ENCODE measurements around the gene KRTAP20-1.

The KRTAP20-1 gene

DNA sequence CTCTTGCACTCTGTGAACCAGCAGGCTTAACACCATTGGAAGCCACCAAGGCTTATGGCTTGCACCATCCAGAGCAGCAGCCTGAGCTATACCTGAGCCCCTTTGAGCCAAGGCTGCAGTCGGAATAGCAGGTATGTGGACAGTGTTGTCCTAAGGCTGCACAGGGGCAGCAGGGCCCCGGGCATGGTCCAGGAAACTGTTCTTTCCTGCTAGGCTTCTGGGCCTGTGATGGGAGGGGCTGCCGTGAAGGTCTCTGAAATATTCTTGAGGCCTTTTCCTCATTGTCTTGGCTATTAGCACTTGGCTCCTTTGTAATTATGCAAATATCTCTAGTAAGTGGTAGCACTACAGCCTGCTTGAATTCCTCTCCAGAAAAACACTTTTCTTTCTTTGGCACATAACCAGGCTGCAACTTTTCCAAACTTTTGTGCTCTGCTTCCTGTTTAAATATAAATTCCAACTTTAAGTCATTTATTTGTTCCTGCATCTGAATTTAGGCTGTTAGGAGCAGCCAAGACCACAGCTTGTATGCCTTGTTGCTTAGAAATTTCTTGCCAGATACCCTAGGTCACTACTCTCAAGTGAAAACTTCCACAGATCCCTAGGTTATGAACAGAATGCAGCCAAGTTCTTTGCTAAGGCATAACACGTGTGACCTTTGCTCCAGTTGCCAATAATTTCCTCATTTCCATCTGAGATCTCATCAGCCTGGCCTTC, 9.4 kb downstream of the KRTAP20-1 start:
- no peaks in the 10 kb centered on the region for H3K9me3 ChIP-seq (ENCODE audit: low read depth, low read length)
- TF ChIP-seq FOXP2 (optimal IDR thresholded peaks at IDR 0.05; ENCODE audit: control extremely low read depth, extremely low read length, insufficient read depth) (no peak), EZH2 (IDR thresholded peaks at IDR 0.05) (no peak), POLR2AphosphoS5 (IDR thresholded peaks at IDR 0.05; ENCODE audit: borderline replicate concordance, low read depth, low read length) (no peak)
- no peak overlapping the region for H3K27ac ChIP-seq
- H3K9ac ChIP-seq (ENCODE audit: insufficient read length), result no peak overlapping the region
- H3K4me3 ChIP-seq, result no peak overlapping the region
- no peaks in the 10 kb centered on the region for H3K36me3 ChIP-seq (ENCODE audit: insufficient read depth, low read length)
- no peak for DNase-seq (ENCODE audit: low read depth, low spot score)

- no peaks in the 10 kb centered on the region for H3K9me3 ChIP-seq (ENCODE audit: low read depth, low read length)
- DNase-seq (ENCODE audit: low read depth, low spot score), result no peak
- H3K27ac ChIP-seq, result no peak overlapping the region
- no peak overlapping the region for H3K4me3 ChIP-seq
- TF ChIP-seq FOXP2 (optimal IDR thresholded peaks at IDR 0.05; ENCODE audit: control extremely low read depth, extremely low read length, insufficient read depth) (no peak), POLR2AphosphoS5 (IDR thresholded peaks at IDR 0.05; ENCODE audit: borderline replicate concordance, low read depth, low read length) (no peak), EZH2 (IDR thresholded peaks at IDR 0.05) (no peak)
- no peak overlapping the region for H3K9ac ChIP-seq (ENCODE audit: insufficient read length)
- H3K36me3 ChIP-seq (ENCODE audit: insufficient read depth, low read length), result no peaks in the 10 kb centered on the region
Observed at GRCh38 chr21:30628109-30628508, 11.9 kb downstream of the KRTAP20-1 start.

DNA sequence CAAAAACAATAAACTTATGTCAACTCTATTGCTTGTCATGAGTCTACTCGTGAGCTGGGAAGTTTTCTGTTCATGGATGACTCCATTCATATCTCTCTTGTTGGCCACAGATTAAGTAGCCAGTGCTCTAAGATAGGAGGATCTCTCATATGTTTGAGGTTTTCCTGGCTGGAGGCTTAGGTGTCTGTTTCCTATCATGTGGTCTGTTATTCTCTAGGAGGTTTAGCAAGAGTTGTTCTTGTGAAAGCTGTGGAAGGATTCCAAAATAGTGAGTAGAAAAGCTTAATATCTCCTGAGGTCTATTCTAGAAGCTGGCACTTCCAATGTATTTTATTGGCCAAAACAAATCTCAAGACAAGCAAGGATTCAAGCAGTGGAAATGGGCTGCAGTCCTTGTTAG, 13.0 kb downstream of the KRTAP20-1 start:
- no peak overlapping the region for H3K4me3 ChIP-seq
- TF ChIP-seq POLR2AphosphoS5 (IDR thresholded peaks at IDR 0.05; ENCODE audit: borderline replicate concordance, low read depth, low read length) (no peak), EZH2 (IDR thresholded peaks at IDR 0.05) (no peak), FOXP2 (optimal IDR thresholded peaks at IDR 0.05; ENCODE audit: control extremely low read depth, extremely low read length, insufficient read depth) (no peak)
- H3K9ac ChIP-seq (ENCODE audit: insufficient read length), result no peak overlapping the region
- no peak for DNase-seq (ENCODE audit: low read depth, low spot score)
- H3K27ac ChIP-seq, result no peak overlapping the region
- no peaks in the 10 kb centered on the region for H3K9me3 ChIP-seq (ENCODE audit: low read depth, low read length)
- no peaks in the 10 kb centered on the region for H3K36me3 ChIP-seq (ENCODE audit: insufficient read depth, low read length)

DNA sequence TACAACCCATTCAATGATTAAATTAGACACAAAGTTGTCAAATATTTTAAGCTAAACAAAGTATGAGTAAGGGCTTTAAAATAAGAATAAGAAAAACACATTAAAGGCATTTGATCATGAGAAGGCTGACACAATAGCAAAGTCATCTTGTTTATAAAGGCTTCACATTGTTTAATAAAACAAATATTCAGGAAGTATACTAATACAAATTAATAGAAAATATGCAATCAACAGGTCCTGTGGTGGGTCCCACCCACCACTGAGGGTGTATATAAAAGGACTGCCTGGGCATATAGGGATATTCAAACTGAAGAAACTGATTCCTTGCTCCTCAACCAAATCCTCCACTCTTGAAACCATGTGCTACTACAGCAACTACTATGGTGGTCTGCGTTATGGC, 18.7 kb downstream of the KRTAP20-1 start, which contains the start of gene KRTAP20-2:
Gene KRTAP20-2, plus strand, starts transcription at position 301 of the 400 bp plus-strand sequence. Its CDS starts 58 bp downstream, at position 359.
- H3K27ac ChIP-seq, result no peak within 1 kb of the TSS
- H3K9me3 ChIP-seq (ENCODE audit: low read depth, low read length), result no peaks in the 10 kb centered on the region
- TF ChIP-seq POLR2AphosphoS5 (IDR thresholded peaks at IDR 0.05; ENCODE audit: borderline replicate concordance, low read depth, low read length) (no peak), FOXP2 (optimal IDR thresholded peaks at IDR 0.05; ENCODE audit: control extremely low read depth, extremely low read length, insufficient read depth) (no peak), EZH2 (IDR thresholded peaks at IDR 0.05) (no peak)
- no peaks in the 10 kb centered on the region for H3K36me3 ChIP-seq (ENCODE audit: insufficient read depth, low read length)
- H3K9ac ChIP-seq (ENCODE audit: insufficient read length), result no peak within 1 kb of the TSS
- DNase-seq (ENCODE audit: low read depth, low spot score), result no peak
- no peak within 1 kb of the TSS for H3K4me3 ChIP-seq

DNA sequence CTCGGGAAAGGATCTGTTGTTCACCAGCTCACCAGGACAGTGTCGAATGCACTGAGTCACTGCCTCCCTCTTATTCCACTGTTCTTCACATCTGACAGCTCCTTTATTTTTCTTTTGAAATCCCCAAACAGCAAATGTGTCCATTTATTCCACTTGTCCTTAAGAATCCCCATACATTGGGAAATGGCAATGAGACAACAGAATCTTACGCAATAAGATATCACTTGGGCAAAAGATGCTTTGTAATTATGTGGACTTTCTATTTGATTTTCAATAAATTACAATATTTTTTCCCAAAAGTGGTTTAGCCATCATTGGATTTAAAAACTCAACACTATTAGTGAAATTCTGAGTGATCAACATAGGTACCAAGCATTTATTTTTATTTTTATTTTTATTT, 22.5 kb downstream of the KRTAP20-1 start:
- Histone ChIP-seq H3K4me3 (no peak overlapping the region), H3K36me3 (ENCODE audit: insufficient read depth, low read length) (no peaks in the 10 kb centered on the region), H3K9ac (ENCODE audit: insufficient read length) (no peak overlapping the region), H3K9me3 (ENCODE audit: low read depth, low read length) (no peaks in the 10 kb centered on the region), H3K27ac (no peak overlapping the region)
- no peak for DNase-seq (ENCODE audit: low read depth, low spot score)
- TF ChIP-seq POLR2AphosphoS5 (IDR thresholded peaks at IDR 0.05; ENCODE audit: borderline replicate concordance, low read depth, low read length), result no peak
- no peak for TF ChIP-seq EZH2 (IDR thresholded peaks at IDR 0.05)
- TF ChIP-seq FOXP2 (optimal IDR thresholded peaks at IDR 0.05; ENCODE audit: control extremely low read depth, extremely low read length, insufficient read depth), result no peak

- DNase-seq (ENCODE audit: low read depth, low spot score), result no peak
- H3K36me3 ChIP-seq (ENCODE audit: insufficient read depth, low read length), result no peaks in the 10 kb centered on the region
- TF ChIP-seq EZH2 (IDR thresholded peaks at IDR 0.05), result no peak
- TF ChIP-seq FOXP2 (optimal IDR thresholded peaks at IDR 0.05; ENCODE audit: control extremely low read depth, extremely low read length, insufficient read depth), result no peak
- no peak for TF ChIP-seq POLR2AphosphoS5 (IDR thresholded peaks at IDR 0.05; ENCODE audit: borderline replicate concordance, low read depth, low read length)
- no peaks in the 10 kb centered on the region for H3K9me3 ChIP-seq (ENCODE audit: low read depth, low read length)
- no peak within 1 kb of the TSS for H3K9ac ChIP-seq (ENCODE audit: insufficient read length)
- no peak within 1 kb of the TSS for H3K4me3 ChIP-seq
- H3K27ac ChIP-seq, result no peak within 1 kb of the TSS
Observed at GRCh38 chr21:30642564-30642963, 26.3 kb downstream of the KRTAP20-1 start, which contains the start of gene KRTAP20-3. TSS of gene KRTAP20-3 (plus strand) at chr21:30642864.

DNA sequence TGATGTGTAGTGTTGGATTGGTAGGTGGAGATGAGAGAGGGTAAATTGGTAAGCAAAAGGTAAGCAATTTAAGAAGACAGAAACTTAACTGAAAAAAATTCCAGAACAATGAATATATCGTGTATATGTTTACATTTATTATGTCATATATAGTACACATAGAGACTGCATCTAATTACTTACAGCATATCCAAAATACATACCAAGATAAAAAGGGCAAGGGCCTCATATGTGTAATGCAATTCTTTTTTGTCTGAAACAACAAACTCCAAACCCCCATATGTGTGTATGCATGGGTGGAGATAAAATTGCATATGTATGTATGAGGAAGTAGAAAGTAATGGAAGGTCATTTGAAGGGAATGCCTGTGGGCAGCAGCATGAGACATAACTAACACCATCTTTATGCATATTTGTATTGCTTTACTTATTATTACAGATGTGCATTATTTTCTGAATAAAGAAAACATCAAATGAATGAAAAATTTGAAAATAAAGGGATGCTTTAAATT, 30.7 kb downstream of the KRTAP20-1 start:
- no peaks in the 10 kb centered on the region for H3K9me3 ChIP-seq (ENCODE audit: low read depth, low read length)
- no peak overlapping the region for H3K27ac ChIP-seq
- DNase-seq (ENCODE audit: low read depth, low spot score), result no peak
- H3K9ac ChIP-seq (ENCODE audit: insufficient read length), result no peak overlapping the region
- H3K36me3 ChIP-seq (ENCODE audit: insufficient read depth, low read length), result no peaks in the 10 kb centered on the region
- H3K4me3 ChIP-seq, result no peak overlapping the region
- TF ChIP-seq EZH2 (IDR thresholded peaks at IDR 0.05), result no peak
- TF ChIP-seq POLR2AphosphoS5 (IDR thresholded peaks at IDR 0.05; ENCODE audit: borderline replicate concordance, low read depth, low read length), result no peak
- TF ChIP-seq FOXP2 (optimal IDR thresholded peaks at IDR 0.05; ENCODE audit: control extremely low read depth, extremely low read length, insufficient read depth), result no peak

DNA sequence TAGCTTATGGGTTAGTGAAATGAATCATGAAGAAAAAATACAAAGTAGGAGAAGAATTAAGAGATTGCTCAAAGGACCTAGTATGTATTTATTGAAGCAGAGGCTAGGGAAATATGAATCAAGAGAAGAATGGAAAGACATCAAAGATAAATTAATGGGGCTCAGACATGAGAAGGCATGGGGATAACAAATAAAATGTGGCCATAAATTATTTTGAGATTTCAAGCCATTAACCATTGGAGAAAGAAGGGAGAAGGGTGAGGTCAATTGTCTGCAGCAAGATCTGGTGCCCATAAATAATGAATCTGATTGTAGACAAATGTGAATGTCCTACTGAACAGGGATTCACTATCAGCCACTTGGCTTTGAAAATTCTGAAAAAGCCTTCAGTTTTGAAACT, 36.7 kb downstream of the KRTAP20-1 start:
- Histone ChIP-seq H3K4me3 (no peak overlapping the region), H3K9ac (ENCODE audit: insufficient read length) (no peak overlapping the region), H3K36me3 (ENCODE audit: insufficient read depth, low read length) (no peaks in the 10 kb centered on the region), H3K27ac (no peak overlapping the region), H3K9me3 (ENCODE audit: low read depth, low read length) (no peaks in the 10 kb centered on the region)
- no peak for DNase-seq (ENCODE audit: low read depth, low spot score)
- TF ChIP-seq POLR2AphosphoS5 (IDR thresholded peaks at IDR 0.05; ENCODE audit: borderline replicate concordance, low read depth, low read length) (no peak), EZH2 (IDR thresholded peaks at IDR 0.05) (no peak), FOXP2 (optimal IDR thresholded peaks at IDR 0.05; ENCODE audit: control extremely low read depth, extremely low read length, insufficient read depth) (no peak)
